Measurements from ENCODE around the gene EPHA10.

The EPHA10 gene

GRCh38 chr1:37692078-37692833, 72.7 kb downstream of the EPHA10 start, which contains the start of gene CDCA8 (continued):
- TF ChIP-seq, protein P1, sequence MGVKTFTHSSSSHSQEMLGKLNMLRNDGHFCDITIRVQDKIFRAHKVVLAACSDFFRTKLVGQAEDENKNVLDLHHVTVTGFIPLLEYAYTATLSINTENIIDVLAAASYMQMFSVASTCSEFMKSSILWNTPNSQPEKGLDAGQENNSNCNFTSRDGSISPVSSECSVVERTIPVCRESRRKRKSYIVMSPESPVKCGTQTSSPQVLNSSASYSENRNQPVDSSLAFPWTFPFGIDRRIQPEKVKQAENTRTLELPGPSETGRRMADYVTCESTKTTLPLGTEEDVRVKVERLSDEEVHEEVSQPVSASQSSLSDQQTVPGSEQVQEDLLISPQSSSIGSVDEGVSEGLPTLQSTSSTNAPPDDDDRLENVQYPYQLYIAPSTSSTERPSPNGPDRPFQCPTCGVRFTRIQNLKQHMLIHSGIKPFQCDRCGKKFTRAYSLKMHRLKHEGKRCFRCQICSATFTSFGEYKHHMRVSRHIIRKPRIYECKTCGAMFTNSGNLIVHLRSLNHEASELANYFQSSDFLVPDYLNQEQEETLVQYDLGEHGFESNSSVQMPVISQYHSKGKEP (tag by site-specific recombination; IDR thresholded peaks at IDR 0.05): no peak
- TF ChIP-seq ZNF830 (tag by site-specific recombination; IDR thresholded peaks at IDR 0.05; ENCODE audit: low read depth) (no peak), CTCF (tag by site-specific recombination; IDR thresholded peaks at IDR 0.05) (peak; percentile 93), ZNF292 (tag by site-specific recombination; IDR thresholded peaks at IDR 0.05; ENCODE audit: borderline replicate concordance, low read depth) (no peak), AEBP2 (tag by site-specific recombination; IDR thresholded peaks at IDR 0.05; ENCODE audit: borderline replicate concordance) (no peak; the same call in 1 of the 2 replicates), ZNF121 (tag by site-specific recombination; IDR thresholded peaks at IDR 0.05) (no peak), ZNF660 (tag by site-specific recombination; IDR thresholded peaks at IDR 0.05) (no peak), KLF8 (tag by site-specific recombination; IDR thresholded peaks at IDR 0.05) (peak; percentile 84), ZFP41 (tag by site-specific recombination; IDR thresholded peaks at IDR 0.05; ENCODE audit: borderline replicate concordance) (no peak), KLF7 (tag by site-specific recombination; IDR thresholded peaks at IDR 0.05; ENCODE audit: borderline replicate concordance) (0 out of 2 replicates have a peak, but pooled peaks have one; percentile 53), ZNF211 (tag by site-specific recombination; IDR thresholded peaks at IDR 0.05; ENCODE audit: low read depth) (no peak), ZNF530 (tag by site-specific recombination; IDR thresholded peaks at IDR 0.05; ENCODE audit: low read depth) (no peak), PBX3 (CRISPR knock-in tag; IDR thresholded peaks at IDR 0.05) (peak; percentile 85), ZNF335 (tag by site-specific recombination; conservative IDR thresholded peaks at IDR 0.05) (peak; percentile 78), ZNF404 (tag by site-specific recombination; IDR thresholded peaks at IDR 0.05) (no peak), OVOL3 (tag by site-specific recombination; IDR thresholded peaks at IDR 0.05) (no peak), ZNF558 (tag by site-specific recombination; IDR thresholded peaks at IDR 0.05) (no peak), ZNF133 (tag by site-specific recombination; IDR thresholded peaks at IDR 0.05) (no peak), ZNF777 (tag by site-specific recombination; IDR thresholded peaks at IDR 0.05; ENCODE audit: borderline replicate concordance) (no peak), ZNF174 (tag by site-specific recombination; IDR thresholded peaks at IDR 0.05) (no peak), ZNF544 (tag by site-specific recombination; IDR thresholded peaks at IDR 0.05) (no peak), ZNF341 (tag by site-specific recombination; IDR thresholded peaks at IDR 0.05; ENCODE audit: low read depth) (peak; percentile 91), ZBTB17 (tag by site-specific recombination; IDR thresholded peaks at IDR 0.05) (peak; percentile 93), ZBTB10 (tag by site-specific recombination; IDR thresholded peaks at IDR 0.05) (no peak; the same call in 1 of the 2 replicates)
- TF ChIP-seq, protein P2, sequence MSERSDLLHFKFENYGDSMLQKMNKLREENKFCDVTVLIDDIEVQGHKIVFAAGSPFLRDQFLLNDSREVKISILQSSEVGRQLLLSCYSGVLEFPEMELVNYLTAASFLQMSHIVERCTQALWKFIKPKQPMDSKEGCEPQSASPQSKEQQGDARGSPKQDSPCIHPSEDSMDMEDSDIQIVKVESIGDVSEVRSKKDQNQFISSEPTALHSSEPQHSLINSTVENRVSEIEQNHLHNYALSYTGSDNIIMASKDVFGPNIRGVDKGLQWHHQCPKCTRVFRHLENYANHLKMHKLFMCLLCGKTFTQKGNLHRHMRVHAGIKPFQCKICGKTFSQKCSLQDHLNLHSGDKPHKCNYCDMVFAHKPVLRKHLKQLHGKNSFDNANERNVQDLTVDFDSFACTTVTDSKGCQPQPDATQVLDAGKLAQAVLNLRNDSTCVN (tag by site-specific recombination; optimal IDR thresholded peaks at IDR 0.05): no peak
- TF ChIP-seq, protein P3, sequence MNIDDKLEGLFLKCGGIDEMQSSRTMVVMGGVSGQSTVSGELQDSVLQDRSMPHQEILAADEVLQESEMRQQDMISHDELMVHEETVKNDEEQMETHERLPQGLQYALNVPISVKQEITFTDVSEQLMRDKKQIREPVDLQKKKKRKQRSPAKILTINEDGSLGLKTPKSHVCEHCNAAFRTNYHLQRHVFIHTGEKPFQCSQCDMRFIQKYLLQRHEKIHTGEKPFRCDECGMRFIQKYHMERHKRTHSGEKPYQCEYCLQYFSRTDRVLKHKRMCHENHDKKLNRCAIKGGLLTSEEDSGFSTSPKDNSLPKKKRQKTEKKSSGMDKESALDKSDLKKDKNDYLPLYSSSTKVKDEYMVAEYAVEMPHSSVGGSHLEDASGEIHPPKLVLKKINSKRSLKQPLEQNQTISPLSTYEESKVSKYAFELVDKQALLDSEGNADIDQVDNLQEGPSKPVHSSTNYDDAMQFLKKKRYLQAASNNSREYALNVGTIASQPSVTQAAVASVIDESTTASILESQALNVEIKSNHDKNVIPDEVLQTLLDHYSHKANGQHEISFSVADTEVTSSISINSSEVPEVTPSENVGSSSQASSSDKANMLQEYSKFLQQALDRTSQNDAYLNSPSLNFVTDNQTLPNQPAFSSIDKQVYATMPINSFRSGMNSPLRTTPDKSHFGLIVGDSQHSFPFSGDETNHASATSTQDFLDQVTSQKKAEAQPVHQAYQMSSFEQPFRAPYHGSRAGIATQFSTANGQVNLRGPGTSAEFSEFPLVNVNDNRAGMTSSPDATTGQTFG (tag by site-specific recombination; IDR thresholded peaks at IDR 0.05; ENCODE audit: borderline replicate concordance): no peak
